Activated CD4-positive, CD25-positive, alpha-beta regulatory T cell (primary cell): ENCODE results near the gene MTHFD1L.
"Not testable (repeated sequence)": the region's sequence is repeated elsewhere in the genome, so short reads cannot be mapped to it uniquely, and the experiment has no call there.

Source experiments
- DNase-seq, 4 experiments: peaks; one replicate each; lab custom pipeline; 2025; lab: John Stamatoyannopoulos, UW

Gene MTHFD1L

GRCh38 chr6:151041686-151042085 is 176.2 kb downstream of the MTHFD1L start:
- DNase-seq = no peak

- DNase-seq = not testable (repeated sequence)
These were observed 177.4 kb downstream of the MTHFD1L start for GRCh38 chr6:151042911-151043330.

GRCh38 chr6:151043944-151044343 is 178.4 kb downstream of the MTHFD1L start:
- no peak for DNase-seq

GRCh38 chr6:151044465-151045441 is 179.3 kb downstream of the MTHFD1L start:
- DNase-seq = no peak

- not testable (repeated sequence) for DNase-seq
These were observed 180.2 kb downstream of the MTHFD1L start for GRCh38 chr6:151045511-151046222.

- DNase-seq = no peak
These were observed 185.7 kb downstream of the MTHFD1L start for GRCh38 chr6:151051164-151051563.

GRCh38 chr6:151052021-151052646 is 186.6 kb downstream of the MTHFD1L start:
- no peak for DNase-seq

GRCh38 chr6:151054306-151054705 is 188.8 kb downstream of the MTHFD1L start:
- DNase-seq = no peak

GRCh38 chr6:151056230-151056907 is 190.9 kb downstream of the MTHFD1L start:
- DNase-seq = no peak

GRCh38 chr6:151057061-151057460 is 191.6 kb downstream of the MTHFD1L start:
- DNase-seq = no peak

GRCh38 chr6:151058021-151058733 is 192.7 kb downstream of the MTHFD1L start:
- DNase-seq = no peak

- DNase-seq = no peak
These were observed 194.2 kb downstream of the MTHFD1L start for GRCh38 chr6:151059612-151060095.

- DNase-seq = no peak
These were observed 194.7 kb downstream of the MTHFD1L start for GRCh38 chr6:151060096-151060765.

GRCh38 chr6:151060766-151061531 is 195.4 kb downstream of the MTHFD1L start:
- no peak for DNase-seq

- no peak for DNase-seq
These were observed 197.8 kb downstream of the MTHFD1L start for GRCh38 chr6:151063352-151063751.

- DNase-seq = no peak
These were observed 198.5 kb downstream of the MTHFD1L start for GRCh38 chr6:151063842-151064647.

GRCh38 chr6:151065027-151065815 is 199.7 kb downstream of the MTHFD1L start:
- DNase-seq = no peak
